ENCODE results near the gene RBM33. TPM values are rescaled to one million over a fixed set of nuclear protein-coding genes. Genes with fewer than 3 reads are reported as not detected.

Gene RBM33
- 32.2 and 43.1 TPM in 2 replicates for total RNA-seq

GRCh38 chr7:155644178-155644970 lies at the start of gene RBM33:
RBM33 (plus strand) TSS chr7:155644661; CDS start chr7:155644877, 216 bp downstream.

DNA sequence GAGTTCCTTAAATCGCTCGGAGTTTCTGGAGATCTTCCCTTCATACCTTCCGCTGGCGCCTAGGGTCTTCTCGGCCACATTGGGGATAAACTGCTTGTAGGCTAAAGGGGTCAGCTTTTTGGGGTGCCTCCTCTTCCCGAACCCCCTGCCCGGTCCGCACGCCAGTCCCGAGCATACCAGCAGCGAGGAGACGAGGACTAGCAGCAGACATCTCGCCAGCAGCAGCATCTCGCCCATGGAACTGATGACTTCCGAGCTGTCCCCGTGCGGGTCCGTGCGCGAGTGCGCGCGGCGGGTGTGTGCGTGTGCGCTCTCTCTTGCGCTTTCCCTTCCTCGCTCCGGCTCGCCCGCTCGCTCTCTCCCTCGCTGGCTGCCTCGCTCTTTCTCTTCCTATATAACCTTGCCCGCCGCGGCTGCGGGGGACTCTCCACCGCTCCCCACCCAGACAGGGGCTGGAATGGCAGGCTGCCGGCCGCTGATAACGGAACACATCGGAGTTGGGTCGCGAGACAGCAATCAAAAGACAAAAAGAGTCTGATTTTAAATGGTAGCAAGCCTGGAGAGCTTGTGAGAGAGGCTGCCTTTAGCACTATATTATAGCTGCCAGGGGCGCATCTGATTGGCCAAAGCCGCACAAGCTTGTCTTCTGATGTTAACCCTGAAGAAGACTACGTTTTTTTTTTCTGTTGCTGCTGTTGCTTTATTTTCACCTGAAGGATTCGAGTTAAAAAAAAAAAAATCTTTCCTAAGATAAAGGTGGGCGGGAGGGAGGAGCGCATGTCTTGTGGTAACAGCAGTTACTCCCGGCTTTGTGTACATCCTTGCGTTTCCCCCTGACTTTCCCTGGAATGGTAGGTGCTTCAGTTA lies 167.7 kb downstream of the RBM33 start, which contains the start of gene SHH:
Gene SHH, minus strand, starts transcription at position 569 of the 867 bp plus-strand sequence. Its CDS starts 341 bp downstream, at position 228.

Other genes with a start within 250 kb of the RBM33 start
- gene EN2, start 186.5 kb upstream of the RBM33 start, total RNA-seq: under 0.01 TPM in 1 of 2 replicates, not detected in the other
- gene CNPY1, start 98.1 kb upstream of the RBM33 start, total RNA-seq: not detected in 2 replicates
- gene SHH, start 167.8 kb downstream of the RBM33 start, total RNA-seq: not detected in 2 replicates